ENCODE measurements around the gene AK4. TPM values are rescaled to one million over a fixed set of nuclear protein-coding genes. Genes with fewer than 3 reads are reported as not detected.
"Not testable (repeated sequence)": the region's sequence is repeated elsewhere in the genome, so short reads cannot be mapped to it uniquely, and the experiment has no call there.

Gene AK4
- polyA plus RNA-seq, 3 donors, result 43.5 to 68.6 (median 65.7) TPM

DNA sequence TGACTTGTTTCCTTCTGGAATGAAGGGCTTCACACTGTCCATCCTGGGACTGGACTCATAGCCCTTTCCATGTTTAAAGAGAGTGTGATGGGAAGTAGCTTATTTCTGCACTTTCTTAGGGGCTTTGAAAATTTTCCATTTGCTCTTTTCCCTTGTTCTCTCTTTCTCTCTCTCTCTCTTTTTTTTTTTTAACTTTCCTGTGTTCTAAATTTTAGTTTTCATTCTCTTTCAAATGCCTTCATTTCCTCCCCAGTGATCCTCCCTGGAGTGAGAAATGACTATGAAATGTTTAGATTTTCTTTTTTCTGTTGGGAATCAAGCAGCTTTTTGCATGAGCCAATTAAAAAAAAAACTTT, 2.1 kb downstream of the AK4 start:
- no peak for DNase-seq (ENCODE audit: low read depth in 3 of 3, low spot score in 2 of 3)

DNA sequence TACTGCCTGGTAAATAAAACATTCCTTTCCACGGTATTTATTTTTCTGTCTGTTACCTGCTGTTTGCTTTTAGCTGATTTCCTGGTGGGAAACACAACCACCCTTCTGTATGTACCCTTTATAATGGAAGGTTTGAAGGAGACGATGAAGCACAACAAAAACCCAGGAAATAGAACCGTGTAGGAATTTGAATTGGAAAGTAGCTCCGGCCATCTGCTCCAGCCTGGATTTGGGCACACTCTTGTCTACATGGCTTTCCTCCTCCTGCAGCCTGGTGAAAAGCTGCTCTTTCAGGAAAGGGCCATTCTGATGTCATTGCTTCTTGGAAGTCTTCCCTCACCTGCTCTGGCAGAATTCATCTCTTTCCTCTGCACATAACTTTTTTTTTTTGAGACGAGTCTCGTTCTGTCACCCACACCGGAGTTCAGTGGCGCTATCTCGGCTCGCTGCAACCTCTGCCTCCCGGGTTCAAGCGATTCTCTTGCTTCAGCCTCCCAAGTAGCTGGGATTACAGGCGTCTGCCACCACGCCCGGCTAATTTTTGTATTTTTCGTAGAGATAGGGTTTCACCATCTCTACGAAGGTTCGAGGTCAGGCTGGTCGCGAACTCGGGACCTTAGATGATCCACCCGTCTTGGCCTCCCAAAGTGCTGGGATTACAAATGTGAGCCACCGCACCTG, 2.7 kb downstream of the AK4 start:
- no peak for DNase-seq (ENCODE audit: low read depth in 3 of 3, low spot score in 2 of 3)

DNA sequence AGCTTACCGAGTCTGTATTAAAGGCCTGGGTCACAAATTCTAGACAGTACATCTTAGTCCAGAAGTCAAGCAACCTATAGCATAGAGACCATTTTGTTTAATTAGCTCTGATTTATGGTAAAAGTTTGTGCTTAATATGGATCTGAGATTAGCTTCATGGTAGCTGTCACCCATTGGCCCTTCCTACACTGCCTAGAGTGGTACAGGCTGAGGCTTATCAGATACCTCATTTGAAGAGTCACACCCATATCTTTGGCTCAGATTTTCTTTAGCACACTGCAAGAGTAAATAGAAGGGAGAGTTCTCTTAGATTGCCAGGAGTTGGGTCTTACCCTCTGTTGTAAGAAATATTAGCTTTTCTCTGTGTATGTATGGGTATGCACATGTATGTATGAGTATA, 3.6 kb downstream of the AK4 start:
- DNase-seq (ENCODE audit: low read depth in 3 of 3, low spot score in 2 of 3), result no peak

DNA sequence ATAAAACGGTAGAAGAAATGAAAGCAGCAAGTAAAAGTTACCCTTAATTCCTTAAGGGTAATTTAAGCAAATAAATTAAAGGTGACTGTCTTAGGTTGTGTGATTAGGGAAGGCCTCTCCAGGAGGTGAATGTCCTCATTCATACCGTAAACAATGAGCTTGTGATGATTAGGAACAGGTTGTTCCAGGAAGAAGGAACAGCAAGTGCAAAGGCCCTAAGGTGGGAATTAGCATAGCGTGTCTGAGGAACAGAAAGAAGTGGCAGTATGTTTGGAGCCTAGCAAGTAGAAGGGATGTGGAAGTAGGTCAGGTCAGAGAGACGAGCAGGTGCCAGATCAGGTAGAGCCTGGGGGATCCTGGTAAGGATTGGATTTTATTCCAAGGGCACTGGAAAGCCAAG, 5.6 kb downstream of the AK4 start:
- no peak for DNase-seq (ENCODE audit: low read depth in 3 of 3, low spot score in 2 of 3)

DNA sequence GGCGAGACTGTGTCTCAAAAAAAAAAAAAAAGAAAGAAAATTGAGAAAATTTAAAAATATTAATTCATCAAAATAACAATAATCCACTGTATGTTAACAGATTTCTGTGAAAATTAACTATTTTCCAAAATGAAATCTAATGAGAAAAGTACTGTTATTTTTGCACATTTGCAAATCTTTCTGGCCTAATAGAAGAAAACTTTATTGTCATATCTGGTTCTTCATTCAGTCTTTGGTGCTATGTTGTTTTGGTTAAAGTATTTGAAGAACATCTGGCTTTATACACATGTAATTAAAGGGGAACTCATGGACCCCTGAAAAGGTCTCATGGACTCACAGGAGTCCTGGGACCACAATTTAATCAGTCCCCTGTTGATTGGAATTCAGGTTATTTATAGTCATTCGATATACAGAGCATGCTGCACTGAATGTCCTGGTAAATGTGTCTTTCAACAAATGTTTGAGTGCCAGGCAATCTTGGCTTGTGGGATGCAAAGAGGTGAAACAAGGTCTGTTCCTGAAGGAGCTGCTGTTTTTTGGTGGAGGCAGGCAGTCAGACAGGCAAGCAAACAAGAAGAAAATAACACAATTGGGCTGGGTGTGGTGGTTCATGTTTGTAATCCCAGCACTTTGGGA, 9.0 kb downstream of the AK4 start:
- DNase-seq (ENCODE audit: low read depth in 3 of 3, low spot score in 2 of 3), result no peak

DNA sequence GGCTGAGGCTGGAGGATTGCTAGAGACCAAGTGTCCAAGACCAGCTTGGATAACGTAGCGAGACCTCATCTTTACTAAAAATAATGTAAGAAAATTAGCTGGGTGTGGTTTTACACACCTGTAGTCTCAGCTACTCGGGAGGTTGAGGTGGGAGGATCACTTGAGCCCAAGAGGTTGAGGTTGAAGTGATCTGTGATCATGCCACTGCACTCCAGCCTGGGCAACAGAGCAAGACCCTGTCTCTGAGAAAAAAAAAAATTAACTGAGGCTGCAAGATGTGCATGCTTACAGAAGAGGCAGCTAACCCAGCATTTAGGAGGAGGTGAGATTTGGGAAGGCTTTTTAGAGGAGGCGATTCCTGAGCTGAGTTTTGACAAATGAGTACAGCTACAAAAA, 9.5 kb downstream of the AK4 start:
- DNase-seq (ENCODE audit: low read depth in 3 of 3, low spot score in 2 of 3), result no peak

DNA sequence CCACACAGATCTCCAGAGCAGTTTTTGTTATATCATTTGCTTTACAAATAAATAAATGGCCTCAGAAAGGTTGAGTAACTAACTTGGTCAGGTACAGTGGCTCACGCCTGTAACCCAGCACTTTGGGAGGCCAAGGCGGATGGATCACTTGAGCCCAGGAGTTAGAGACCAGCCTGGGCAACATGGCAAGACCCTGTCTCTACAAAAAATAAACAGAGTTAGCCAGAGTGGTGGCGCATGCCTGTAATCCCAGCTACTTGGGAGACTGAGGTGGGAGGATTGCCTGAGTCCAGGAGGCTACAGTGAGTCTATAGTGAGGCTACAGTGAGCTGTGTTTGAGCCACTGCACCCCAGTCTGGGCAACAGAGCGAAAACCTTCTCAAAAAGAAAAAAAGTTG, 11.3 kb downstream of the AK4 start:
- not testable (repeated sequence) for DNase-seq (ENCODE audit: low read depth in 3 of 3, low spot score in 2 of 3)

DNA sequence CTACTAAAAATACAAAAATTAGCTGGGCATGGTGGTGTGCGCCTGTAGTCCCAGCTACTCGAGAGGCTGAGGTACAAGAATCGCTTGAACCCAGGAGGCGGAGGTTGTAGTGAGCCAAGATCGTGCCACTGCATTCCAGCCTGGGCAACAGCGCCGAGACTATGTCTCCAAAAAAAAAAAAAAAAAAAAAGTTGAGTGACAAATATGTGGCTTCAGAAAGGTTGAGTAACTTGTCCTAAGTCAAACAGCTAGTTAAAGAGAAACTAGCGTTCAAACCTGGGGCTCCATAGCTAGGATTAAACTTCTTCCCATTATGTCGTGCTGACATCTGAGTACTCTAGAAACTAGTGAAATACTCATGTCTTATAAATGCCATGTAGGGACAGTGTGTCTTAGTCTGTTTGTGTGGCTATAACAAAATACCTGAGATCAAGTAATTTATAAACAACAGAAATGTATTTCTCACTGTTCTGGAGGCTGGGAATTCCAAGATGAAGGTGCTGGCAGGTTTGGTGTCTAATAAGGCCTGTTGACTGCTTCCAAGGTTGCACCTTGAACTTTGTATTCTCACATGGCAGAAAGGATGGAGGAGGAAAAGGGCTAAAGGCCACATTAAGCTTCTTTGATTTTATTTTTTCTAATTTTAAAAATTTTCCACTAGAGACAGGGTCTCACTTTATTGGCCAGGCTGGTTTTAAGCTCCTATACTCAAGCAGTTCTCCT, 12.0 kb downstream of the AK4 start:
- no peak for DNase-seq (ENCODE audit: low read depth in 3 of 3, low spot score in 2 of 3)

DNA sequence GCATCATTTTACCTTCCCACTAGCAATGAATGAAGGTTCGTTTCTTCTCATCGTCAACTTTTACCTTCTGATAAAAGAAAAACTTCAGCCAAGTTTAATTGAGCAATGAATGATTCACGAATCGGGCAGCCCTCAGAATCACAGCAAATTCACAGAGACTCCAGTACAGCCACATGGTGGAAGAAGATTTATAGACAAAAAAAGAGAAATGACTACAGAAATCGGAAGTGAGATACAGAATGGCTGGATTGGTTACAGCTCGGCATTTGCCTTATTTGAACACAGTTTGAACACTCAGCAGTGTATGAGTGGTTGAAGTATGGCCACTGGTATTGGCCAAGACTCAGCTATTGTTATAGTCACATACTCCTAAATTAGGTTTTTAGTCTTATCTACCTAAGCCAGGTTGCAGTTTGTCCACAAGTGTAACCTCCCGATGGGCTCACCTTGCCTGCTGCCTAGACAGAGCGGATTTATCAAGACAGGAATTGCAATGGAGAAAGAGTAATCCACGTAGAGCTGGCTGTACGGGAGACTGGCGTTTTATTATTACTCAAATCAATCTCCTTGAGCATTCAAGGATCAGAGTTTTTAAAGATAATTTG, 15.3 kb downstream of the AK4 start:
- no peak for DNase-seq (ENCODE audit: low read depth in 3 of 3, low spot score in 2 of 3)

DNA sequence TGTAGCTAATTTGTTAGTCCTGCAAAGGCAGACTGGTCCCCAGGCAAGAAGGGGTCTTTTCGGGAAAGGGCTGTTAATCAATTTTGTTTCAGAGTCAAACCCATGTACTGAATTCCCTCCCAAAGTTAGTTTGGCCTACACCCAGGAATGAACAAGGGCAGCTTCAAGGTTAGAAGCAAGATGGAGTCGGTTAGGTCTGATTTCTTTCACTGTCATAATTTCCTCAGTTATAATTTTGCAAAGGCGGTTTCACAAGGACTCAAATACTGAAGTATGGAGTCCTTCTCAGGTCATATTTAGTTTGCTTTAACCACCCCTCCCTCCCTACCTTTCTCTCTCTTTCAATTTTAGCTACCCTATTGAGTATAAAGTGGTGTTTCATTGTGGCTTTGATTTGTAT, 16.1 kb downstream of the AK4 start:
- not testable (repeated sequence) for DNase-seq (ENCODE audit: low read depth in 3 of 3, low spot score in 2 of 3)

DNA sequence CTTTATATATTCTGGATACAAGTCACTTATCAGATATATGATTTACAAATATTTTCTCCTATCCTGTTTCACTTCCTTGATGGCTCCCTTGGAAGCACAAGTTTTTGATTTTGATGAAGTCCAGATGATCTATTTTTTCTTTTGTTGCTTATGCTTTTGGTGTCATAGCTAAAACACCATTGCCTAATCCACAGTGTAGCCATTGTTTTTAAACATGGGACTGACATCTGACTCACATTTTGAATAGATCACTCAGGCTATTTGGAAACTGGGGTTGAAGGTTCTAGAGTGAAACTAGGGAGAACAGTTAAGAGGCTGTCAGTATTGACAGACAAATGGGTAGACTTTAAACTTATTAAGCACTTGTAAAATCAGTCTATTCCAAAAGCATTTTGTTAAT, 16.6 kb downstream of the AK4 start:
- DNase-seq (ENCODE audit: low read depth in 3 of 3, low spot score in 2 of 3), result no peak

DNA sequence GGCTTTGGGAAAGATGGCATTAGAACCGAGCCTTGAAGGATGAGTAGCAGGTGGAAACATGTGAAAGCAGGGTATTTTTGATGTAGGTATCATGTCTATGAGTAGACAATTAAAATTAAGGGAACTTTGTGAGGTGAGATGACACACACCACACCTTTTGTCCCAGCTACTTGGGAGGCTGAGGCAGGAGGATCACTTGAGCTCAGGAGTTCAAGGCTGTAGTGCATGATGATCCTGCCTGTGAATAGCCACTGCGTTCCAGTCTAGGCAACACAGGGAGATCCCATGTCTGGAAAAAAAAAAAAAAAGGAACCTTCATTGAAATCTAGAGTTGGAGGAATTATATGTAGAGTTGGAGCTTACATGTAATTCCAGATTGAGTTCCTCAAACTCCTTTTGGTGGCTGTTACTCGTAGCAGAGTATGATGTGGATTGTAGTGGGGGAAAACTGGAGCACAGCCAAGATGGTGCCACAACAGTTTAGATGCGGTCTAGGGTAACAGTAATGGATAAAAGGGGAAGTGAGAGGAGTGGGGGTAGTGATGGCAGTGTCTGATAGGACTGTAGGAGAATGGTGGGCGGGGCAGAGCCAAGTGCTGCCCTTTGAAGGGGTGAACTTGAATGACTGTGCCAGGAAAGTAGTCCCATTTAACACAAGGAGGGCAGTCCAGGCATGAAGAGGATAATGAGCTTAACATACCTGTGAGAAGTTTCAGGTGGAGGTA, 17.4 kb downstream of the AK4 start:
- no peak for DNase-seq (ENCODE audit: low read depth in 3 of 3, low spot score in 2 of 3)

DNA sequence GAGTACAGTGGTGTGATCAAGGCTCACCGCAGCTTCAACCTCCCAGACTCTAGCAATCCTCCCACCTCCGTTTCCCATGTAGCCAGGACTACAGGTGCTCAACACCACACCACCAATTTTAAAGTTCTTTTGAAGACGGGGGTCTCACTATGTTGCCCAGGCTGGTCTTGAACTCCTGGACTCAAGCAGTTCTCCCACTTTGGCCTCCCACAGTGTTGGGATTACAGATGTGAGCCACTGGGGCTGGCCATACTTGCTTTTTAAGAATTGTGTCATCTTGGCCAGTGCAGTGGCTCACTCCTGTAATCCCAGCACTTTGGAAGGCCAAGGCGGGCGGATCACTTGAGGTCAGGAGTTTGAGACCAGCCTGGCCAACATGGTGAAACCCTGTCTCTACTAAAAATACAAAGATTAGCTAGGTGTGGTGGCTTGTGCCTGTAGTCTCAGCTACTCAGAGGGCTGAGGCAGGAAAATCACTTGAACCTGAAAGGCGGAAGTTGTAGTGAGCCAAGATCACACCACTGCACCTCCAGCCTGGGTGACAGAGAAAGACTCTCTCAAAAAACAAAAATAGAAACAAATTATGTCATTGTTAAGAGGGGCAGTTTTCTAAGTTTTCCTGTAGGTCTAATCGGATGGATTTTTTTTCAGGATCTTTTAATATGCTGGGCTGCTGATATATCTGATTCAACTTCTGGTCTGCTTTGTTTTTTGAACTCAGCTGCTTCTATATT, 18.7 kb downstream of the AK4 start:
- no peak for DNase-seq (ENCODE audit: low read depth in 3 of 3, low spot score in 2 of 3)

DNA sequence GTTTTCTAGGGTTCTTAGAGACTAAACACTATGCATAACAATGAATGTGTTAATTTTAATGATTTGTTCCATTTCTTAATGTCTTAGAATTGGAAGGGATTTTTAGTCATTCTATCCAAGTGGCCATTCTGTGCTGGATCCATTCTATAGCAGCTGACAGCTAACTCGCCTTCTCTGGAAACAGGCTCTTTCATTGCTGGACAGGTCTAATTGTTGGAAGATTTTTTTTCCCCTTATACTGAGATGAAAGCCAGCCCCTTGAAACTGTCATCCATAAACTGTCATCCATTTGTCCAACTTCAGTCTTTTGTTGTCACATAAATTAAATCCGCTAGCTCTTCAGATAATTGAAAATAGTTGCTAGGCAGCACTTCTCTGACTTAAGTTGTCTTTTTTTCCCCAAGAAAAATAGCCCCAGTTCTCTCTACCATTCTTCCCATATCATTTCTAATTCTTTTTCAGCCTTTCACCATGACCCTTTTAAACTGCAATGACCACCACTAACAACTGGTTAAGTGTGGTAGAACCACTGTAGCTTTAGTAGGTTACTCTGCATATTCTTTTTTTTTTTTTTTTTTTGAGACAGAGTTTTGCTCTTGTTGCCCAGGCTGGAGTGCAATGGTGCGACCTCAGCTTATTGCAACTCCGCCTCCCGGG, 19.7 kb downstream of the AK4 start:
- no peak for DNase-seq (ENCODE audit: low read depth in 3 of 3, low spot score in 2 of 3)

DNA sequence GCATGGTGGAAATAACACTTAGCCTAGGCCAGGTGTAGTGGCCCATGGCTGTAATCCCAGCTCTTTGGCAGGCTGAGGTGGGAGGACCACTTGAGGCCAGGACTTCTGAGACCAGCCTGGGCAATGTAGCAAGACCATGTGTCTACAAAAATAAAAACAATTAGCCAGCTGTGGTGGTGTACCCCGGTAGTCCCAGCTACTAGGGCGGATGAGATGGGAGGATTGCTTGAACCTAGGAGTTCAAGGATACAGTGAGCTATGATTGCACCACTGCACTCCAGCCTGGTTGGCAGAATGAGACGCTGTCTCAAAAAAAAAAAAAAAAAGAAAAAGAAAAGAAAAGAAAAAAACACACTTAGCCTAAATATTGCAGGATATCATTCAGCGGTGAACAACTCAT, 20.9 kb downstream of the AK4 start:
- no peak for DNase-seq (ENCODE audit: low read depth in 3 of 3, low spot score in 2 of 3)

DNA sequence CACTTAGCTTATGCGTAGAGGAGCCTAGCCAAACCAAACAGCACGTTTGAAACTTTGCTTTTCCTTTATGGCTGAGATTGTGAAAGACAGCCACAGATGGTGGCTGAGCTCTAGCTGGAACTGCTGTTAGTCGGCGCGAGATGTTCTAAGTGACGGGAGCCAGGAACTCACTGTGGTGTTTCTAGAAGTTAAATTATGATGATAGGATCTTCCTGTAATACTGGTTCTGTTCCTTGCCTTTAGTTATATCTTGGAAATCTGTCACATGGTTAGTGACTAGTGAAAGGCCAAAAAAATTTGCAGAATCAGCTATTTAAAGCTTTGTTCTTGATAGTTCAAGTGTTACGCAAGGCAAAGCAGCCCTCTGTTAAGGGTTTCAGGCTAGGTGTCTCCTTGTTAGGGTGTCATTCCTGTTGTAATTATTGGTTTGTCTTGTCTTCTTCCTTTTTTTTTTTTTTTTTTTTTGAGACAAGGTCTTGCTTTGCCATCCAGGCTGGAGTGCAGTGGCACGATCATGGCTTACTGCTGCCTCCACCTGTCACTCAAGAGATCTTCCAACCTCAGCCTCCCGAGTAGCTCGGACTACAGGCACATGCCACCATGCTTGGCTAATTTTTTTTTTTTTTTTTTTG, 22.6 kb downstream of the AK4 start:
- DNase-seq (ENCODE audit: low read depth in 3 of 3, low spot score in 2 of 3), result no peak

DNA sequence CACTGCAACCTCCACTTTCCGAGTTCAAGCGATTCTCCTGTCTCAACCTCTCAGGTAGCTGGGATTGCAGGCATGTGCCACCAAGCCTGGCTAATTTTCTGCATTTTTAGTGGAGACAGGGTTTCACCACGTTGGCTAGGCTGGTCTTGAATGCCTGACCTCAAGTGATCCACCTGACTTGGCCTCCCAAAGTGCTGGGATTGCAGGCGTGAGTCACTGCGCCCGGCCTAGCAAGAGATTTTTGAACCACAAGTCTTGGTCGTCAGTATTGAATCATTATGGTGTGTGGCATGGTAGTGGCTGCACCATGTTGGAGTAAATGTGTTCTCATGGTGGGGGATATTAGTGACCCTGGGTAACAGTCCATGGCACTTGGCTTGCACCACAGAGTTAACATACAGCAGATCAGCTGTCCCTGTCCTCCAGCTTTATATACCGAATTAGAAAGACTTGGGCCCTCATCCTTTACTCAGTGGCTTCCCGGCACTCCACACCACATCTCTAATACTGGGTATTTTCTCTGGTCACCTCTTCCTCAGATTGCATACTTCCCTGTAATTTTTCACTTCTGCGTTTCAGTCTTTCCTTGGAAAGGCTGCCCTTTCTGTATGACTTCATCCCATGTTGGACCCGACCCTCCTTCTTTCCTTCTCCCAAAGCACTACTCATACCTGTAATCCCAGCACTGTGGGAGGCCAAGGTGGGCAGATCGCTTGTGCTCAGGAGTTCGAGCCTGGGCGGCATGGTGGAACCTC, 25.1 kb downstream of the AK4 start:
- no peak for DNase-seq (ENCODE audit: low read depth in 3 of 3, low spot score in 2 of 3)

DNA sequence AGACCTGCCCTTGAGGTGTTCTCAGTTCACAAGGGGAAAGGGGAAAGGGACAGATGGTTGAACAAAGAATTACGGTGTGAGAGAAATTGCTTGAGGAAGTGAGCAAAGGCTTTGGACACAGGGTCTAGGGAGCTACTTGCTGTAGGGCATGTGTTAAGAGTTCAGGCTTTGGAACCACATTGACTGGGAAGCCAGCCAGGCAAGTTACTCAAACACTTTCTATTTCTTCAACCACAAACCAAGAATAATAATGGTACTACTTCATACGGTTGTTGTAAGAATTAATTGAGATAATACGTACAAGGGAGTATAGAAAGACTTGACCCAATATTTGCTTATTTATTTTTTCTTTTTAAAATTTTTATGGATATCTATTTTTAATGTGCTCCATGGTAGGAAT, 26.6 kb downstream of the AK4 start:
- DNase-seq (ENCODE audit: low read depth in 3 of 3, low spot score in 2 of 3), result no peak

Measured in right renal cortex interstitium (tissue), 3 donors.